Ovary (tissue), 9 donors: ENCODE results near the gene ACSM6. TPM values are rescaled to one million over a fixed set of nuclear protein-coding genes. Genes with fewer than 3 reads are reported as not detected.

ENCODE experiments used
- DNase-seq, 5 donors: peaks; one replicate each; pipeline ENCODE4 v3.0.0-alpha.2; 2019 to 2020
- H3K27ac ChIP-seq, 2 donors: fragments of 200-600 bp; one replicate each; pipeline versions ENCODE4 v1.5.1 to v1.8.0; 2019 to 2022
- H3K27me3 ChIP-seq: fragments of 200-600 bp; one replicate; pipeline ENCODE4 v1.8.0; 2022
- H3K36me3 ChIP-seq: fragments of 200-600 bp; sonication (generic); one replicate; pipeline ENCODE4 v1.5.1; 2019
- H3K4me1 ChIP-seq: one replicate; pipeline ENCODE4 v1.8.1; 2013; ENCODE audit warnings: mild to moderate bottlenecking, moderate library complexity; ENCODE audit not compliant: insufficient read depth
- H3K4me3 ChIP-seq: fragments of 200-600 bp; sonication (generic); one replicate; pipeline ENCODE4 v1.5.1; 2017
- H3K9me3 ChIP-seq, 2 donors: fragments of 200-600 bp in 1 of 2; sonication (generic) in 1 of 2; one replicate each; pipeline versions ENCODE4 v1.5.1 to v1.8.1; 2013 to 2019; ENCODE audit warnings: mild to moderate bottlenecking in 1 of 2, moderate library complexity in 1 of 2
- CTCF ChIP-seq, 3 donors: fragments of 450-650 bp in 2 of 3; fragments of 200-600 bp in 1 of 3; IDR thresholded peaks; one replicate each; pipeline versions ENCODE4 v1.5.1 to v1.8.0; 2016 to 2022; ENCODE audit warnings: antibody characterized with exemption in 3 of 3, mild to moderate bottlenecking in 1 of 3
- EP300 ChIP-seq: sonication (generic); formaldehyde crosslinking; IDR thresholded peaks from one replicate; pipeline ENCODE4 v1.6.1; 2017; ENCODE audit warnings: antibody characterized with exemption
- POLR2A ChIP-seq: fragments of 450-650 bp; IDR thresholded peaks from one replicate; pipeline ENCODE4 v1.6.1; 2017; ENCODE audit warnings: antibody characterized with exemption, mild to moderate bottlenecking, moderate library complexity
- WGBS, 3 donors: extraction: QIAGEN DNeasy Blood & Tissue Kit in 1 of 3; methylation state at CpG; one replicate each; pipeline versions ENCODE4 v1.1.5 to v1.1.7; 2013 to 2017; 5-methylcytosine and 5-hydroxymethylcytosine counted together
- intact Hi-C, 4 donors: fragments of 100-400 bp; cut with DNase I; formaldehyde crosslinking; loops; one replicate each; pipeline versions ENCODE4 v1.11.0 to v1.15.1; 2022 to 2023
- polyA plus RNA-seq, 2 donors: library from polyadenylated mRNA; stranded (reverse); fragments of 200-250 nt in 1 of 2; fragments of 350-450 nt in 1 of 2; fragmentation: Illumina TruSeq in 1 of 2; extraction: RNeasy Lipid Tissue Mini Kit (QIAGEN cat#74804) in 1 of 2; gene quantifications; one replicate each; pipeline ENCODE4 v1.2.3, GENCODE V29; 2013 to 2014
- small RNA-seq: library from RNA; depleted of rRNA; stranded (forward); fragments of <200 nt; gene quantifications from one replicate; pipeline ENCODE3, GENCODE V24; 2016
- total RNA-seq, 7 donors: library from RNA; depleted of rRNA in 2 of 7; stranded (reverse); fragments of >200 nt in 2 of 7; fragmentation: NEBNext Ultra II Directional in 3 of 7; extraction: Animal tissue kit (Norgen Biotek cat#: 25700) in 3 of 7; gene quantifications; one replicate each; pipeline versions ENCODE4 v1.1.0 to v1.2.4, GENCODE V29; 2016 to 2023
- donor health status: DM: no; HTN: no; CAD: no; lungs with moderate emphysema.
- donor health status: DM: no; HTN: no; CAD: no.
- donor health status: Bipolar disorder and iron deficiency.
- donor health status: DM: yes; HTN: yes; CAD: no.
- donor health status: DM: no; HTN: no; CAD: no.
- donor health status: DM: yes; HTN: yes; CAD: no.

Gene ACSM6
- total and polyA plus RNA-seq, 9 donors, result 0.13 TPM; not detected in 8

- WGBS, 3 donors, result 75 to 81% (median 80%) methylated on average over 1 of the region's 1 CpG
- no peaks in the 10 kb centered on the region for H3K9me3 ChIP-seq
- no peak overlapping the region for H3K27ac ChIP-seq
- TF ChIP-seq POLR2A, result no peak
- TF ChIP-seq EP300, result no peak
- TF ChIP-seq CTCF (IDR thresholded peaks at IDR 0.05), result no peak
- no peaks in the 10 kb centered on the region for H3K27me3 ChIP-seq
- DNase-seq, result no peak
- no peaks in the 10 kb centered on the region for H3K4me1 ChIP-seq
- no peak overlapping the region for H3K4me3 ChIP-seq
- no peaks in the 10 kb centered on the region for H3K36me3 ChIP-seq
- intact Hi-C loops, result no loop called here
Measured at GRCh38 chr10:95277201-95277570, 83.1 kb downstream of the ACSM6 start.

DNA sequence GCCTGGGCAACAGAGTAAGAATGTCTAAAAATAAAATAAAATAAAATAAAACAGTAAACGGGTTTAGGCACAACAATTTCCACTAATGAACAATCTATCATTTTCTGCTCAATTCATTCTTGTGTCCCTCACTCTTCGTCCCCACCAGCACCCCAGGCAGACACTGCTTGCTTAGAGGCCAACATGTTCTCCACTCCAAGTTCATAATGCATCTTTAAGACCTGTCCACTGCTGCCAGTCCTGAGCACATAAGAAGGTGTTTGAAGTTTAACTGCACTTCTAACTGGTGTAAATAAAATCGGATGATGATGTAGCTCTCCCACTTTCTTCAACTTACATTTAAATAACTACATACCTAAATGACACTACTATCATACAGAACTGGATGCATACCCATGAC lies 83.6 kb downstream of the ACSM6 start:
- Histone ChIP-seq H3K4me3 (no peak overlapping the region), H3K27me3 (no peaks in the 10 kb centered on the region), H3K36me3 (no peaks in the 10 kb centered on the region), H3K27ac (no peak overlapping the region), H3K9me3 (no peaks in the 10 kb centered on the region), H3K4me1 (no peaks in the 10 kb centered on the region)
- intact Hi-C loops, result no loop called here
- TF ChIP-seq CTCF (IDR thresholded peaks at IDR 0.05) (no peak), POLR2A (no peak), EP300 (no peak)
- WGBS, 3 donors, result 46 to 52% (median 51%) methylated on average over 3 of the region's 3 CpGs
- no peak for DNase-seq

Small RNA genes lying within 50 kb of the gene (small RNA-seq; reads per million reads assigned to genes)
- not detected for gene AL157834.3

Other genes with a start within 250 kb of the ACSM6 start
- gene CYP2C8, start 124.7 kb upstream of the ACSM6 start, total RNA-seq, result 1 to 10 TPM in 1 of 7 donors, under 1 TPM in 5, not detected in 1; 0.23 to 4.3 (median 0.49) TPM
- under 1 TPM; 0.12 to 0.80 TPM for gene CYP2C8, start 124.7 kb upstream of the ACSM6 start, polyA plus RNA-seq
- 100 to 1,000 TPM in 1 of 7 donors, 10 to 100 TPM in 6; 13.9 to 102 (median 35.3) TPM for gene PDLIM1, start 96.8 kb downstream of the ACSM6 start, total RNA-seq
- 100 to 1,000 TPM in 1 of 2 donors, 10 to 100 TPM in 1; 29.7 to 138 TPM for gene PDLIM1, start 96.8 kb downstream of the ACSM6 start, polyA plus RNA-seq